Stimulated activated CD8-positive, alpha-beta memory T cell treated with anti-CD3 and anti-CD28 coated beads, Interleukin-12 subunit alpha, Interleukin-12 subunit beta, amount 100 ng/mL, for 24 hours (primary cell): ENCODE results near the gene PSMB8.
A peak's percentile ranks its signal among the peaks of the same experiment; 100 is the strongest.
"Not testable (repeated sequence)": the region's sequence is repeated elsewhere in the genome, so short reads cannot be mapped to it uniquely, and the experiment has no call there.

Experiments
- DNase-seq: peaks from one replicate; pipeline ENCODE4 v3.0.0-alpha.2; 2020; ENCODE audit errors: extremely low read depth

The PSMB8 gene

GRCh38 chr6:32843979-32844838 lies at the start of gene PSMB8:
TSS of gene PSMB8 (minus strand) at chr6:32844047. CDS start at chr6:32843996, 51 bp downstream.
- DNase-seq, result peak; percentile 94

GRCh38 chr6:32890831-32891230 lies 47.0 kb upstream of the PSMB8 start:
- no peak for DNase-seq

- no peak for DNase-seq
Measured at GRCh38 chr6:32889533-32889932, 45.7 kb upstream of the PSMB8 start.

DNA sequence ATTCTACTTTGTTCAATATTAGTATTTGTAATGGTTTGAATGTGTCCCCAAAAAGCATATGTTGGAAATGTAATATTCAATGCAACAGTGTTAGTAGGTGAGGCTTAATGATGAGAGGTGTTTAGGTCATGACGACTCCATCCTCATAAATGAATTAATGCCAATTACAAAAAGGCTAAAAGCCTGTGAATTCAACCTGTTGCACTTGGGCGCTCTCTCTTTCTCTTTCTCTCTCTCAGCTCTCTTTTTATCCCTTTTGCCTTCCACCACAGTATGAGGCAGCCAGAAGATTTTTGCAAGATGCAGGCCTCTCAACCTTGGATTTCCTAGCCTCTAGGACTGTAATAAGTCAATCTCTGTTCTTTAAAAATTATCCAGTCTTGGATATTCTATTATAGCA lies 44.7 kb upstream of the PSMB8 start:
- DNase-seq, result no peak

- no peak for DNase-seq
Measured at GRCh38 chr6:32887616-32888015, 43.8 kb upstream of the PSMB8 start.

GRCh38 chr6:32886681-32887383 lies 43.0 kb upstream of the PSMB8 start:
- no peak for DNase-seq

- no peak for DNase-seq
Measured at GRCh38 chr6:32885698-32886286, 41.9 kb upstream of the PSMB8 start.

GRCh38 chr6:32883789-32884188 lies 39.9 kb upstream of the PSMB8 start:
- no peak for DNase-seq

GRCh38 chr6:32882879-32883250 lies 39.0 kb upstream of the PSMB8 start:
- DNase-seq, result no peak

DNA sequence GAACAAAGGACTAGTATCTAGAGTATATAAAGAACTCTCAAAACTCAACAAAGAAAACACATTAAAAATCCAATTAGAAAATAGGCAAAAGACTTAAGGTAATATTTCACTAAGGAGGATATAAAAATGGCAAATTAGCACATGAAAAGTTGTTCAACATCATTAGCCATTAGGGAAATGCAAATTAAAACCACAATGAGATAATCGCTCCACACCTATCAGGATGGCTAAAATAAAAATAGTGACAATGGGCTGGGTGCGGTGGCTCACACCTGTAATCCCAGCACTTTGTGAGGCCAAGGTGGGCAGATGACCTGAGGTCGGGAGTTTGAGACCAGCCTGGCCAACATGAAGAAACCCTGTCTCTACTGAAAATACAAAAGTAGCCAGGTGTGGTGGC lies 37.1 kb upstream of the PSMB8 start:
- not testable (repeated sequence) for DNase-seq

GRCh38 chr6:32879691-32880090 lies 35.8 kb upstream of the PSMB8 start:
- no peak for DNase-seq

GRCh38 chr6:32876603-32877002 lies 32.8 kb upstream of the PSMB8 start:
- no peak for DNase-seq

DNA sequence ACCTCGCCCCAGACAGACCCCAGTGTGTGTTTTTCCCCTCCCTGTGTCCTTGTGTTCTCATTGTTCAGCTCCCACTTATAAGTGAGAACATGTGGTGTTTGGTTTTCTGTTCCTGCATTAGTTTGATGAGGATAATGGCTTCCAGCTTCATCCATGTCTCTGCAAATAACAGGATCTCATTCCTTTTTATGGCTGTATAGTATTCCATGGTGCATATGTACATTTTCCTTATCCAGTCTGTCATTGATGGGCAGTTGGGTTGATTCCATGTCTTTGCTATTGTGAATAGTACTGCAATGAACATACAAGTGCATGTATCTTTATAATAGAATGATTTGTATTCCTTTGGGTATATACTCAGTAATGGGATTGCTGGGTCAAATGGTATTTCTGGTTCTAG lies 30.1 kb upstream of the PSMB8 start:
- DNase-seq, result not testable (repeated sequence)

DNA sequence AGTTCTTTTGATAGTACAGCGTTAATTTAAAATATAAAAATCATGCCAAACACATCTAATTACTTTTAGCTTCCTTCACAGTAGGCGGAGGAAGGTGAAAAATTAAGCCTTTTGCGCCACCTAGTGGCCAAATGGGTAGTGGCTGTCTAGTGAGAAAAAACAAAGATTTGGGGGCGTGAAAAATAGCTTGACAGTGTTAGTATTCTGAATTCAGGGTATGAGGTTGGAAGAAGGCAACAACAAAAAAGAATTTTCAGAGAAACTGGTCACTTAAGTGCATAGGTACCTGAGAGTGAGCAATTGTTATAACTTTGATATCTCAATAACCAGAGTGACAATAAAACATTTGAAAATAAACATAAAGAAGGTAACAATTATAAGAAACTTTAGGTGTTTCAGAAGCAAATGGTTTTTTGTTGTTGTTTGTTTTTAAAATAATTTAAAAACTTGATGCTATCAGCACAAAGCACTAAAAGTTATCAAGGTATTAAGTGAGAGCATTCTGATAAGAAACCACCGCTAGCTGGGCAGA lies 24.5 kb upstream of the PSMB8 start:
- DNase-seq, result peak; percentile 62

DNA sequence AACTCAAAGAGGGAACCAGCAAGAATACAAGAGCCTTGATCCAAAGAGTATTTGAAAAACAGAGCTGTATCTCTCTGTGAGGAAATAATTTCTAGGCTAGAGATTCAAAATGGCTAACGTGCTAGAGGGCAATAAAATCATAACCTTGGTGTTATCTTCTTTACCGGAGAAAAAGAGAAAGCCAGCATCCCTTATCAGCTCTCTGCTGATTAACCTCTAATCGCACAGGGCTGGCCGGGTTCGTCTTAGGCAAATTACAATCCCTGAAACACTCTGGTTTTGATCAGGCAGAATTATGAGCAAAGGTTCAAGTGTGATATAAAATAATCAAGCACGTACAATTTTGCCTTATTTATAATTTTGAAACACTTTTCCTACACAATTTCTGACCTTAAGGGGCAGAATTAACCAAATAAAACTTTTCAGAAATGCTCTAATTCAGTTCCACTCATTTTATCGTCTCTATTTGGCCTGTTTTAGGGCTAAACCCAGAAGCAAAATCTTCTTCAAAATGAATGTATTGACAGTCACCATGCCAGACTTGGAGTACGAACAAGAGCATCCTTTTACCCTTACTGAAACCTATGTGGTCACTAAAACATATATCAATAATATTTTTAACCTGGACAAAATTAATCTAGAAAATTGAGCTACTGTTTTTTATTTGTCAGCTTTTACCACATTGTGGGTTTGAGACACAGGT lies 23.9 kb upstream of the PSMB8 start:
- no peak for DNase-seq

- no peak for DNase-seq
Measured at GRCh38 chr6:32867022-32867477, 23.2 kb upstream of the PSMB8 start.

DNA sequence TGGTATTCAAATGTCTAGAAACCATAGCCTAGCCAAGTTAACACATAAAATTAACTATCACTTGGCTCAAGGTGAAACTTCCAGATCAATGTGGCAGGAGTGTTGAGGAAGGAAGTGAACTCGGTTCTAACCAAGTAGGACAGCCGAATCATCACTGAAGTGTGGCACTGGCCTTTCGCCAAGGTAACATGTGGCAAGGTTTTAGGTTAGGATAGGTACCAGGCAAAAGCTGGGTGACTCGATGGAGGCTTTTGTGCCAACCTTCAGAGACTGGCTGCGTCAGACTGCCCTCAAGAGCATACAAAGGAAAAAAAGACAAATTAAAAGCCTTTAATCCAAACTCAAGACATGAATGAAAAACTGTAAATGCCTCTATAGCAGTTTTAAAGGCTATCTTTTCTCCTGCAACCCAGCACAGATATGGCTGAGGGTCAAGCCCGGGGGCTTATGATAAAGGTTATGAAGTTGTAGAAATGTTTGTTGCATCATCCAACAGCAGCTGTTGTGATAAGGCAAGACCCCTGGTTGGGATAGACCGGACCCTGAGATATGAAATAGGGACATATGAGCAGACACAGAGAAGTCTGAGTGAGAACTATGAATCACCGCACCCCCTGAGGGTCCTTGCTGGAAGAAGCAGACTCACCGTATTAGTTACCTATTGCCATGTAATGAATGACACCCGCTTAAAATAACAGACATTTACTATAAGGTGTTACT lies 22.0 kb upstream of the PSMB8 start:
- DNase-seq, result no peak

GRCh38 chr6:32862725-32863124 lies 18.9 kb upstream of the PSMB8 start:
- no peak for DNase-seq

DNA sequence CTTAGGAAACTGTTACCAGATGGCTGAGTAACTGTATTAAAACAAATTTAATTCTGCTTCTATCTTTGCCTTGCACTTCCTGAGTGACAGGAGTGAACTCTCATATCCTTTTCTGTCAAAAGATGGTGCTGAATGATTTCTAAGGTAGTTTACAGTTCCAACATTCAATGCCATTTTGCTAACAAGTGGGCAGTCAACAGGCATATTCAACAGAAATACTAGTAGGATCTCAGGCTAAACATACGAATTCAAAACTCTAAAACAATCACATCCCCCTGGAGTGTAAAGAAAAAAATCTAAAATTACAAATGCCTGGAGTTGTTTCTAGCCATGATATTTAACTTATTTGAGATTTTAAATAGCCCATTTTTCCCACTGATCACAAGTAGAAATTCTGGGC lies 16.8 kb upstream of the PSMB8 start:
- DNase-seq, result no peak

DNA sequence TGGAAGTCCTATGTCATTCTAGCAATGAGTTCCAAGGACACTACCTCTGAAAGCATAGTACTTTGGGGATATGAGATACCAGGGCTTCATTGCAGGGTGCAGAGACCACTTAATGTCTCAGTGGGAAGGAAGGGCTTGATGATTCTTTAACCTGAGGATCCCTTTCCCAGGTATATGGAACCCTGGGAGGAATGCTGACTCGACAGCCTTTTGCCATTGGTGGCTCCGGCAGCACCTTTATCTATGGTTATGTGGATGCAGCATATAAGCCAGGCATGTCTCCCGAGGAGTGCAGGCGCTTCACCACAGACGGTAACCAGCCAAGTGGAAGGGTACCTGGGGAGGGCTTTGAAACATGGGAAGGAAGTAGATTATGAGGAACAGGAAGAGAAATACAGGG lies 14.3 kb upstream of the PSMB8 start:
- no peak for DNase-seq
